Suprapubic skin (tissue), 3 donors: ENCODE results near the gene PARP6.

Experiments
- POLR2A ChIP-seq, 2 donors: fragments of 450-650 bp; IDR thresholded peaks; one replicate each; pipeline ENCODE4 v1.6.1; 2017; ENCODE audit warnings: antibody characterized with exemption in 2 of 2, mild to moderate bottlenecking in 2 of 2, moderate library complexity in 2 of 2
- TF ChIP-seq, protein P1 (sequence below), 2 donors: fragments of 200-600 bp in 1 of 2; fragments of 450-650 bp in 1 of 2; sonication (generic) in 1 of 2; IDR thresholded peaks; one replicate each; pipeline ENCODE4 v1.5.1; 2016 to 2019; ENCODE audit warnings: antibody characterized with exemption in 2 of 2, mild to moderate bottlenecking in 1 of 2, moderate library complexity in 1 of 2

DNA sequence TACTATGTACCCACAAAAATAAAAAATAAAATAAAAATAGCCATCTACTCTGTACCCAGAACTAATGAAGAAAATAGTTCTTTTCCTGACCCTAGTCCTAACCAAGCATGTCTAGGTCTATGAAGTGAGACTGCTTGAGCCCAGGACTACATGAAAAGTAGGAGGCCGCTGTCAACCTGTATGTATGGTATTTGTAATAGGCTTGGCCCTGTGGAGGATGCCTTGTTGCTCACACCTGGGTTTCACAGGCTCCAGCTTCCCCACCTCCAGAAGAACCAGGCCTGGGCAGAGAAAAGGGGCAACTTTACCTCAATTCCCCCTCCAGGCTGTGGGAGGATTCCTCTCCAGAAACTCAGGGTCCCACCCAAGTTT lies 34.5 kb downstream of the PARP6 start:
- no peak for TF ChIP-seq POLR2A (IDR thresholded peaks at IDR 0.05)
- TF ChIP-seq, protein P1, sequence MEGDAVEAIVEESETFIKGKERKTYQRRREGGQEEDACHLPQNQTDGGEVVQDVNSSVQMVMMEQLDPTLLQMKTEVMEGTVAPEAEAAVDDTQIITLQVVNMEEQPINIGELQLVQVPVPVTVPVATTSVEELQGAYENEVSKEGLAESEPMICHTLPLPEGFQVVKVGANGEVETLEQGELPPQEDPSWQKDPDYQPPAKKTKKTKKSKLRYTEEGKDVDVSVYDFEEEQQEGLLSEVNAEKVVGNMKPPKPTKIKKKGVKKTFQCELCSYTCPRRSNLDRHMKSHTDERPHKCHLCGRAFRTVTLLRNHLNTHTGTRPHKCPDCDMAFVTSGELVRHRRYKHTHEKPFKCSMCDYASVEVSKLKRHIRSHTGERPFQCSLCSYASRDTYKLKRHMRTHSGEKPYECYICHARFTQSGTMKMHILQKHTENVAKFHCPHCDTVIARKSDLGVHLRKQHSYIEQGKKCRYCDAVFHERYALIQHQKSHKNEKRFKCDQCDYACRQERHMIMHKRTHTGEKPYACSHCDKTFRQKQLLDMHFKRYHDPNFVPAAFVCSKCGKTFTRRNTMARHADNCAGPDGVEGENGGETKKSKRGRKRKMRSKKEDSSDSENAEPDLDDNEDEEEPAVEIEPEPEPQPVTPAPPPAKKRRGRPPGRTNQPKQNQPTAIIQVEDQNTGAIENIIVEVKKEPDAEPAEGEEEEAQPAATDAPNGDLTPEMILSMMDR (IDR thresholded peaks at IDR 0.05), result no peak
